NCI-H2107 treated with DMSO at 0.1 percent for 48 hours (cell line): ENCODE results near the gene CDT1.
"Not testable (repeated sequence)": the region's sequence is repeated elsewhere in the genome, so short reads cannot be mapped to it uniquely, and the experiment has no call there.

Experiments
- DNase-seq: peaks from one replicate; lab custom pipeline; 2025; ENCODE audit not compliant: unreplicated experiment; lab: John Stamatoyannopoulos, UW

The CDT1 gene

GRCh38 chr16:88768071-88768783 lies 35.4 kb upstream of the CDT1 start:
- no peak for DNase-seq

DNA sequence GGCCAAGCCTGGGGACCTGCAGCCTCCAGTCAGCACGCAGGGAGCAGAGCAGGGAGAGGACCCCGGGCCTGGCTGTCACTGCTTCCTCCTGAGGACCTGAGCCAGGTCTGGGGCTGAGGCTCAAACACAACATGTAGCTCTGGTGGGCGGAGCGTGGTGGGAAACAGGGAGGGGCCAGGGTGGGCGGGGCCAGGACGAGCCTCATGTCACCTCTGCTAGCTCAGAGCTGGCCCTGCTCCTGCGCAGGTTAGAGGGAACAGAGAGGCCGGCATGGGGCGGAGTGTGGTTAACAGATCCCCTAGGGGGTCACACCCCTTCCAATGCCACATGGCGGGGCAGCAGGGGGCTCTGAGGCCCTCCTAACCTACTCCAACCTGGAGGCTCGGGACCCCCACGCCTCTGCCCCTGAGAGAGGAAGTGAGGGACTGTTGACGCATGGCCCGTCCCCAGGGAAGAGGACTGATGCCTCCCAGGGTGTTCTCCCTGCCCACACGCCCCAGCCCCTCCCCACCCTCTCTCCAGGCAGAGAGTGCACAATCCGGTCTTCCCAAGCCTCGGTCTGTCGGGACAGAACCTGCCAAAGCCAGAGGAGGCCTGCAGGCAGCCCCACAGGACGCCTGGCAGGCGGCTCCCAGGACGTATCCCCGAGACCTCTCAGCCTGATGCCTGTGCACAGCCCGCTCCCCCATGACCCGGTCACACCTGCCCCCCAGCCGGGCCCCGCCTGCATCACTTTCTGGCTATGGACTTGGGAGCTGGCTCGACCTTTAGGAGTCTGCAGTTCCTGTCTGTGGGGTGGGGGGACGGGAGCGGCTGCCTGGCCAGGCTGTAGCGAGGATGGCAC lies 33.8 kb upstream of the CDT1 start:
- DNase-seq = peak; percentile 28

- DNase-seq = peak; percentile 9
Measured at GRCh38 chr16:88770461-88771293, 32.9 kb upstream of the CDT1 start.

GRCh38 chr16:88771294-88771772 lies 32.3 kb upstream of the CDT1 start:
- no peak for DNase-seq

- not testable (repeated sequence) for DNase-seq
Measured at GRCh38 chr16:88771781-88772180, 31.8 kb upstream of the CDT1 start.

GRCh38 chr16:88772871-88773811 lies 30.4 kb upstream of the CDT1 start:
- DNase-seq = no peak

- no peak for DNase-seq
Measured at GRCh38 chr16:88773812-88774291, 29.7 kb upstream of the CDT1 start.

DNA sequence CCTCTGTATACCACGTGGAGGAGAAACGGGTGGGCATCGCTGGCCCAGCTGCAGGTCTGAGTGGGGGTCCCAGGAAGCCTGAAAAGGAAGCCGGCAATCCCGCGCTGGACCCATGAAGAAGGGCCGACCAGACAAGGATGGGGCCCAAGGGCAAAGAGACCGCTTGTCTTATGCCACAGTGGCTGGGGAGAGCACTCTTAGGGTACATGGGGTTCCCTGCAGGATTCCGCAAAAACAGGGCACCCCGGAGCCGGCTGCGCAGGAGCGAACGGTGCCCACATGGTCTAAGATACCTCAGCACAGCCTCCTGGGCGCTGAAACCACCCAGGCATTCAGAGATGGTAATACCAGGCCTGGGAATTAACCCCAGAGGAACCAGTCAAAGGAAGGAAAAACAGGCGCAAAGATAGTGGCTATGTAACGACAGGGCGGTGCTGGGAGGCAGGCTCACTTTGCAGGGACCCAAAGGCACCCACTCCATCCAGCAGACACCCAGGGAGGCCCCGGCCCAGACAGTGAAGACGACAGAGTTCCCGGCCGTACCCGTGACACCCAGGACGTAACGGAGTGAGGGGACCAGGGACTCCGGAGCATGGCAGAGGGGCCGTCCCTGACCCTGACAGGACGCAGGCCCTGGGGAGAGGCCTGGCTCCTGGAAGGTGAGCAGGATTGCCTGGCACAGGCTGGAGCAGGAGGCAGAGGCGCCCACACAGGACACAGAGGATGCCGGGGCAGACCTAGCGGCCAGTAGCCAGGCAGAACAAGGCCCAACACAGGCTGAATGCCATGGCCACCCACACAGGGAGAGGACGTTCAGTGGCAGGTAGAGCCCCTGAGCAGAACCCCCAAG lies 28.8 kb upstream of the CDT1 start:
- DNase-seq = no peak

DNA sequence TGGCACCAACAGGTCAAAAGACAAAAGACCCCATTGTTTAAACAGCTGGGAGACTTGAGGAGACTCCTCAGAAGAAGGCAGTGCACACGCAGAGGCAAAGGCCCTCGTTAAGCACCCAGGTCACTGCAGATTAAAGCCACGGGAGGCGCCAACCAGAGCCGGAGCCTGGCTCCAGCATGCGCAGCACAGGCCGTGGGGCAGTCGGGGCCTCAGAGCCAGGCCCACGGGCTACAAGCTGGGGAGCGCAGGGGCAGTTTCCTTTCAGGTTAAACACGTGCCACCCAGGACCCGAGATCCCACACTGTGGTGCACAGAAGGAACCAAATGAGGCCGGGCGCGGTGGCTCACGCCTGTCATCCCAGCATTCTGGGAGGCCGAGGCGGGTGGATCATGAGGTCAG lies 27.8 kb upstream of the CDT1 start:
- no peak for DNase-seq

DNA sequence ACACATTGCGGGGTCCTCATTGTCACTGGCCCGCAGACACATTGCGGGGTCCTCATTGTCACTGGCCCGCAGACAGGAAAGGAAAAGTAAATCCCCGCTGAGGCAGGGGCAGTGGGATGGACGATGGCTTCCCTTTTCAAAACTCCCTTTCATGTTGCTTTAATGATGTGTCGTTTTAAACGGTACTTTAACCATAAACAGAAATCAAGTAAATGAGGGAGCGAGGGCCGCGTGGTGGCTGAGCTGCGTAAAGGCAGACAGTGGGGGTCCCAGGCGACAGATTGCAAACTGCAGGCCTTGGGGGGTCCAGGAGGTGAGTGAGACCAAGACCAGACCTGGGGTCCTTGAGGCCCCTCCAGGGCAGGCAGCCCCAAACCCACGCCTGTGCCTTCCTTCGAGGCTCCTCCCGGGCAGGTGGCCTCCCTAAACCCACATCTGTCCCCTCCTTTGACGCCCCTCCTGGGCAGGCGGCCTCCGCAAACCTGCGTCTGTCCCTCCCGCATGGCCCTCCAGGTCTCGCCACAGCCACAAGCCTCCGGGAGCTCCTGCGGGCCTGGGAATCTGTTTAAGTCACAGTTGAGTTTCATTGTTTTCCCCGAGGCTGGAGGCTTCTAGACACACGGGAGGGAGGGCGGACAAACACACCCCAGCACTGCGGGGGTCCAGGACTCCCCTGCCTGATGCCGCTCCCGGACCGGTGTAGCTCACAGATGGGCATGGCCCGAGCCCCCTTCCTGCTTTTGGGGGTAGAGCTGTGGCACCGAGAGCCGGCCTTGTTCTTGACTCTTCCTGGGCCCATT lies 25.9 kb upstream of the CDT1 start:
- DNase-seq = no peak

DNA sequence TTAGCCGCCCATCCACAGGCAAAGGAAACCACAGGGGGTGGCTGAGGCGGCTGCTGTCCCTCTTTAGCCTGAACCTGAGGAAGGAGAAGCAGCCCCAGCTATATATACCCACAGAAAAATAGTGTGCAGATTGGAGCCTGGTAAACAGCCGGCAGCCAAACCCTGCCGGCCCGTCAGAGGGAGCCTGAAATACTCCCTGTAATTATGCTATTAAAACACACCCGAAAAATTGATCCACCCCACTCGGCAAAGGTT lies 25.4 kb upstream of the CDT1 start:
- no peak for DNase-seq

DNA sequence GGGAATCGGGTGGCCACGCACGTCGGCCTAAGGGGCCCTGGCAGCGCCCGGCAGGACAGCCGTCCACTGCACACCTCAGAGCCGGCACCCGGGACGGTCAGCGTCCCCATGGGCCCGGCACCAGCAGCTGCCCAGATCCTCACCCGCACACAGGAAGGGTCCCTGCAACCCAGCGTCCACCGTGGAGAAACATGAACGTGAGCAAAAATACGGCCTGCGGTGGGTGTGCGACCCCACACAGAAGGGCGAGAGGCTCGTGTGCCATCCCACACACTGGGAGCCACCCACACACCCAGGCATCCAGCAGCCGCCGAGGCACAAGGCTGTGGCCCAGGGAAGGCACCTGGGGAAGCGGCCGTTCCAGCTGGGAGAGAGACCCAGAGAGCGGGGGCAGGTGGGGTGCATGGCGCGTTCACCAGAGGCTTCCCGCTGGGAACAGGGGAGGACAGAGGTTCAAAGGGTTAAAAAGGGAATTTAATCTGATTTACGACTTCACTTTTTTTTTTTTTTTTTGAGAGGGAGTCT lies 25.0 kb upstream of the CDT1 start:
- no peak for DNase-seq

DNA sequence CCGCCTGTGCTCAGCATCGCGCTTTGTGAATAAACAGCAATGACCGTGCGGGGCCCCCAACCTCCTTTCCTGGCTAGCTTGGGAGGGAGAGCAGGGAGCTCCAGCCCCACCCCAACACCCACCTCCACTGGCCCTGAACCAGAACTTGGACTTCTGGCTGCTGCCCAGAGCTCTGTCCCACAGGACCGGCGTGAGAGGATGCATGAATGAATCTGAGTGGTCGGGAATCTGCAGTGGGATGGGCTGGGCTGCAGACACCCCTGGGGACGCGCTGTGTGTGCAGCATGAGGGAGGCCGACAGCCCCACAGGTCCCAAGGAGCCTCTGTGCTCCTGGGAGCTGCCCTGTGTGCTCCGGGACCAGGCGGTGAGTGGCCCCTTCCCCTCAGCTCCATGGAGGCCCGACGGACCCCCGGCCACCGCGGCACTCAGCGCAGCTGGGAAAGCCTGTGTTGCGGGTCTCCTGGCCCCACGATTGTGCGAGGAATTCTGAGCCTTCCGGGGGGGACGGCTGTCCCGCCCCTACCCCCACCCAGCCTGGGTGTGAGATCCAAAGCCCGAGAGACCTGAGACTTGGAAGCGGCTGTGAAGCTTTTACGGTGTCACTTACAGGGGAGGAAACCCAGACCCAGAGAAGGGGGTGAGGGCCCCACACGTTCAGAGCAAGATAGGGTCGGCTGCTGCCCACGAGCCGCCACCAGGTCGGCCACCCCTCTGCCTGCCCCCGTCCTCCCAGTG lies 24.0 kb upstream of the CDT1 start:
- no peak for DNase-seq

GRCh38 chr16:88780142-88781062 lies 23.2 kb upstream of the CDT1 start:
- no peak for DNase-seq

DNA sequence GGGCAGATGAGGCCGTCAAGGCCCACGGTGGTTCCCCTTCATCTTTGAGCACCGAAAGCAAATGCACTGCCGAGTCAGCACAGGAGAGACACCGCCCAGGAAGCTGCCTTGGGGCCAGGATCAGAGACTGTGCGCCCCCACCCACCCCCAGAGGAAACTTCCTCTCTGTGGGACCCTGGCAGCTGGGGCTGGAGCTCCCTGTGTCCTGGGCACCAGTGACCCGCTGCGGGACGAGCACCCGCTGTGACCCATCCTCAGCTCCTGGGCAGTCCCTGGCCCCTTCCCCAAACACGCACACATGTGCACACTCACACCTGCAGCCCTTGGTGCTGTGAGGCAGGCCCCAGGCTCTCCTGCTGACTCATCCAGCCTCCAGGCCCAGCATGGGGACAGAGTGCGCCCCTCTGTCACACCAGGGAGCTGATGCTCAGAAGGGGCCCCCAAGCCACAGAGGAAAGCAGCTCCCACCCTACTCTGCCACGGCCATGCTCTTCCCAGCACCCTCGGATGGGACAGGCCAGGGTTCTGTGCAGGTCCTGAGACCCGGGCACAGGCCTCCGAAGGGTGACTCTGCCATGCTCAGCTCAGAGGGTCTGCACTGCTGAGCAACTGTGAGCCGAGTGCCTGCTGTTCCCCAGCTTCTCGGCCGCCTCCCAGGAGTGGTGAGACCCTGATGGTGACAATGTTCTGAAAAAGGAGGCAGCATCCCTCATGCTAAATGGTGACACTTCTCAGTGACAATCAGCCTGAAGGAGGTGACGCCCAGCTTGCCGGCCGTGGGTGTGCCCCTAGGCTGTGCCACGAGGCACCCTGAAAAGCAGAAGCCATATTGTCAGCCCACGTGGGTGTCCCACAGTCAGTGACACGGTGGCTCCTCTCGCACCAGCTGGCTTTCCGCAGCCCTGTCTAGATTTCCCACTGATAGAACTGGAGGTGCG lies 22.2 kb upstream of the CDT1 start:
- DNase-seq = no peak
